ENCODE measurements around the gene EBF4. TPM values are rescaled to one million over a fixed set of nuclear protein-coding genes. Genes with fewer than 3 reads are reported as not detected.

Gene EBF4, protein sequence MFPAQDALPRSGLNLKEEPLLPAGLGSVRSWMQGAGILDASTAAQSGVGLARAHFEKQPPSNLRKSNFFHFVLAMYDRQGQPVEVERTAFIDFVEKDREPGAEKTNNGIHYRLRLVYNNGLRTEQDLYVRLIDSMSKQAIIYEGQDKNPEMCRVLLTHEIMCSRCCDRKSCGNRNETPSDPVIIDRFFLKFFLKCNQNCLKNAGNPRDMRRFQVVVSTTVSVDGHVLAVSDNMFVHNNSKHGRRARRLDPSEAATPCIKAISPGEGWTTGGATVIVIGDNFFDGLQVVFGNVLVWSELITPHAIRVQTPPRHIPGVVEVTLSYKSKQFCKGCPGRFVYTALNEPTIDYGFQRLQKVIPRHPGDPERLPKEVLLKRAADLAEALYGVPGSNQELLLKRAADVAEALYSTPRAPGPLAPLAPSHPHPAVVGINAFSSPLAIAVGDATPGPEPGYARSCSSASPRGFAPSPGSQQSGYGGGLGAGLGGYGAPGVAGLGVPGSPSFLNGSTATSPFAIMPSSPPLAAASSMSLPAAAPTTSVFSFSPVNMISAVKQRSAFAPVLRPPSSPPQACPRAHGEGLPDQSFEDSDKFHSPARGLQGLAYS
- not detected in 2 replicates for total RNA-seq (2022)
- percentile 2 among the genes with signal in this experiment for Bru-seq, nascent RNA
- BruChase-seq, experiment 1, labeled RNA remaining after a 6-hour chase: not detected
- percentile 1 among the genes with signal in this experiment for BruChase-seq, experiment 2, labeled RNA remaining after a 2-hour chase
- long read RNA-seq: 0 reads

DNA sequence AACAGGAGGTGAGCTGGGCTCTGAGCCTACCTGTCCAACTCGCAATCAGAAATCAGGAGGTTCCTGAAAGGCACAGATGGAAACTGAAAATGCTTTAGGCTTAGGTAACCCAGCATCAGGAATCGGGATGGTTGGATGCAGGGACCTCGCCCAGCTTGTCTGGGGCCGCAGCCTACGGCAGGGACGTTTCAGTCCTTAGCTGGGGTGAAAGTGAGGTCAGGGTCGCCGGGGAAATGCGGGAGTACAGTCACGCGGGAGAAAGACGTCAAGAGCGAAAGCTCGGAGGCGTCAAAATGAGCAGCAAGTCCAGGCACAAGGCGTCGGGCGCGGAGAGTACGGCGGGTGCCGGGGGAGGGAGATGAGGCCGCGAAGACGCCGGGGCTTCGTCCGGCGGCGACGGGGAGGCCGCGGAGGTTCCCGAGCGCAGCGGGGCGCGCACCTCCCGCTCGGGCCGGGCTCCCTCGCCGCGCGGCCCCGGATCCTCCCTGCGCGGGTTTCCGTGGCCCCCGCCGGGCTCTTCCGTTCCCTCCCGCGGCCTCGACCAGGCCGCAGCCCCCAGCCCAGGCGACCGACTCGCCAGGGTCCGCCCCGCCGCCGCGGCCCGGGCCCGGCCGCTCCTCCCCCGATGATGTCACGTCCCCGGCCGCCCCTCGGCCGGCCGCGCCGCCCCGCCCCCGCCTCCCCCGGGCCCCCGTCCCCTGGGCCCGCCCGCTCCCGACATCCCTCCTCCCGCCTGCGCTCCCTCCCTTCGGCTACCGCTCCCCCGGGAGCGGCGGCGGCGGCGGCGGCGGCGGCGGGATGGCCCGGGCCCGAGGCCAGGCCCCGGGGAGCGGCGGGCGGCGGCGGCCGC lies at the start of gene EBF4:
Gene EBF4 (plus strand): TSS at position 745 of the 850 bp plus-strand sequence. CDS start 866 bp downstream, outside the sequence.
- Mint-ChIP-seq H3K4me3 (ENCODE audit: unreplicated experiment) (peak within 1 kb of the TSS; percentile 66), H3K9me3 (ENCODE audit: unreplicated experiment) (no peaks in the 10 kb centered on the region), H3K27ac (ENCODE audit: low read depth, unreplicated experiment) (no peak within 1 kb of the TSS), H3K27me3 (ENCODE audit: insufficient read depth, unreplicated experiment) (peaks cover 72% of the 10 kb centered on the region), H3K36me3 (ENCODE audit: insufficient read depth, unreplicated experiment) (no peaks in the 10 kb centered on the region), H3K4me1 (ENCODE audit: insufficient read depth, unreplicated experiment) (peaks cover 8% of the 10 kb centered on the region)
- no TSS peak for BruUV-seq (replicated peaks)
- TF ChIP-seq CTCF (IDR thresholded peaks at IDR 0.05; ENCODE audit: unreplicated experiment): no peak
- ChIA-PET CTCF (interaction anchor here (0.6 to 0.7 kb wide), 3 partner anchors 41 to 168 kb away, joined by 3 read pairs; no protein-coding TSS in a partner anchor), POLR2A (no interaction called here)
- intact Hi-C loops (cut with micrococcal nuclease): no loop called here
- DNase-seq (ENCODE audit: unreplicated experiment): no peak

- no peaks in the 10 kb centered on the region for H3K27me3 Mint-ChIP-seq (ENCODE audit: insufficient read depth, unreplicated experiment)
- CTCF ChIA-PET: interaction anchor here (0.6 to 2.2 kb wide), 4 partner anchors 20 to 122 kb away, joined by 3 to 9 read pairs (median 4); partner anchors contain the start of gene IDH3B
- no peak for TF ChIP-seq CTCF (IDR thresholded peaks at IDR 0.05; ENCODE audit: unreplicated experiment)
- no peak for DNase-seq (ENCODE audit: unreplicated experiment)
- intact Hi-C loops (cut with micrococcal nuclease): no loop called here
- no peaks in the 10 kb centered on the region for H3K4me1 Mint-ChIP-seq (ENCODE audit: insufficient read depth, unreplicated experiment)
- H3K27ac Mint-ChIP-seq (ENCODE audit: low read depth, unreplicated experiment): no peak overlapping the region
- no TSS peak for BruUV-seq (replicated peaks)
- POLR2A ChIA-PET: interaction anchor here (0.7 to 5.0 kb wide), 2 partner anchors 9 to 165 kb away, joined by 3 to 33 read pairs; partner anchors contain the start of gene NOP56
- no peak overlapping the region for H3K4me3 Mint-ChIP-seq (ENCODE audit: unreplicated experiment)
- no peaks in the 10 kb centered on the region for H3K36me3 Mint-ChIP-seq (ENCODE audit: insufficient read depth, unreplicated experiment)
- no peaks in the 10 kb centered on the region for H3K9me3 Mint-ChIP-seq (ENCODE audit: unreplicated experiment)
Observed at GRCh38 chr20:2643708-2644107, 48.9 kb upstream of the EBF4 start.

DNA sequence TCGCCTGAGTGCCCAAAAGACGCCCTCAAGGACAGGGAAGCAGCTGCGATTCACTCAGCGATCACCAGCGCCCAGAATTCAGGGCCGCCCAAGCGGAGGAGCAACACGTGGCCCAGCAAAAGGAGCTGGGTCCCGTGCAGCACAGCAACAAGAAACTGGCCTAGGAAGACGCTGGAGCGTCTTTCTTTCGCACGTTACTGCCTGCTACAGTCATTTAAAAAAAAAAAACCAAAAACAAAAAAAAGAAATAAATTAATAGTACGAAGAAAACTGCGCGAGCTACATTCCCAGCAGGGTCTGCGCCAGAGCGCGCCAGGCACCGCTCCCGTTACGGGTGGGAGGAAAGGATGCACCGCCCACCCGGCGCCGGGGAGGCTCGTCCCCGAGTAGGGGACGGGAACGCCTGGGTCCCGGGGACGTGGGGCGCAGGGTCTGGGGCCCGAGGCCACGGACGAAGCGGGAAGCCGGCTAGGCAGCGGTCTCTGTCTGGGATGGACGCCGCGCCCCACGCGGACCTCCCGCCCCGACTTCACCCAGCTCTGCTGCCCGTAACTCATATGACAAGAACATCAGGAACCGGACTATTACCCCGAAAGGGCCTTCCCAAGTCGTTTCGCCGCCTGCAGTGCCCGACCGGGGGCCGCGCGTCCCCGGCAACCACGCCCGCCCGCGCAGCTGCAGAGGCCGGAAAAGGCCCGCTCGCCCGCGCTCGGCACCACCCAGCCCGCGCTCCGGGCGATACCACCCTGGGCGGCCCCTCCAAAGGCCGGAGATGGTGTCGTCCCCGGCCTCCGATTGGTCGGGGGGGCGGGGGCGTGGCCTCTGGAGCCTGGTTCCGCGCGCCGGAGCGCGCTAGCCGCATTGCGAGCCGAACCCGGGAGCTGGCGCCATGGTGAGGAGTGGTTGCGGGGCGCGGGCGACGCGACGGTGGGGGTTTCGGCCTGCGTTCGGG lies 40.5 kb upstream of the EBF4 start, which contains the start of gene NOP56:
Gene NOP56 (plus strand): TSS at position 861 of the 952 bp plus-strand sequence. CDS start 29 bp downstream, at position 890.
- Mint-ChIP-seq H3K9me3 (ENCODE audit: unreplicated experiment) (no peaks in the 10 kb centered on the region), H3K4me1 (ENCODE audit: insufficient read depth, unreplicated experiment) (peaks cover 23% of the 10 kb centered on the region), H3K36me3 (ENCODE audit: insufficient read depth, unreplicated experiment) (peaks cover 40% of the 10 kb centered on the region), H3K4me3 (ENCODE audit: unreplicated experiment) (peak within 1 kb of the TSS; percentile 87), H3K27me3 (ENCODE audit: insufficient read depth, unreplicated experiment) (no peaks in the 10 kb centered on the region), H3K27ac (ENCODE audit: low read depth, unreplicated experiment) (peak within 1 kb of the TSS; percentile 66)
- CTCF ChIA-PET: interaction anchor here (0.5 to 2.1 kb wide), 10 partner anchors 24 to 1897 kb away, joined by 3 to 6 read pairs (median 3); no protein-coding TSS in a partner anchor
- POLR2A ChIA-PET: interaction anchor here (0.5 to 6.7 kb wide), 38 partner anchors 10 to 875 kb away, joined by 3 to 241 read pairs (median 4); partner anchors contain the start of genes IDH3B, ITPA, MRPS26 and PCED1A
- intact Hi-C loops (cut with micrococcal nuclease): loop anchor here (1.0 kb wide), 1 partner anchor 349 kb away; no protein-coding TSS in a partner anchor
- TF ChIP-seq CTCF (IDR thresholded peaks at IDR 0.05; ENCODE audit: unreplicated experiment): no peak
- peak; percentile 89 for DNase-seq (ENCODE audit: unreplicated experiment)
- BruUV-seq (replicated peaks): TSS peak; percentile 71

Measured in MCF 10A (cell line).